BJ (cell line): ENCODE measurements around the gene SCARB1. TPM values are rescaled to one million over a fixed set of nuclear protein-coding genes. Genes with fewer than 3 reads are reported as not detected.

Source experiments
- CTCF ChIA-PET: fragments of 350-600 bp; formaldehyde crosslinking; extraction: SDS; loops from one replicate; lab custom pipeline; 2021; ENCODE audit warnings: antibody characterized with exemption, inconsistent platforms; lab: Yijun Ruan, JAX
- POLR2A ChIA-PET: fragments of 300-600 bp; sonication (Branson Sonifier 250); formaldehyde crosslinking; extraction: SDS; loops from one replicate; lab custom pipeline; 2021; ENCODE audit warnings: antibody characterized with exemption; lab: Charles Lee
- DNase-seq: peaks from one replicate; pipeline ENCODE4 v3.0.0-alpha.2; 2011; ENCODE audit warnings: low read depth
- H3K27me3 ChIP-seq: 2 replicates; pipeline ENCODE4 v1.6.0; 2011; ENCODE audit warnings: low read length; ENCODE audit not compliant: control insufficient read depth, insufficient read depth
- H3K36me3 ChIP-seq: 2 replicates; pipeline ENCODE4 v1.5.1; 2011; ENCODE audit warnings: low read length; ENCODE audit not compliant: control insufficient read depth, insufficient read depth
- H3K4me3 ChIP-seq: 2 replicates; pipeline ENCODE4 v1.5.1; 2011; ENCODE audit warnings: low read depth, mild to moderate bottlenecking, control low read depth, low read length
- CTCF ChIP-seq: IDR thresholded peaks from 2 replicates; pipeline ENCODE4 v1.5.1; 2011; ENCODE audit warnings: low read depth, mild to moderate bottlenecking, control low read depth, inconsistent platforms, low read length, moderate library complexity; ENCODE audit not compliant: insufficient read depth
- polyA plus RNA-seq: library from polyadenylated mRNA; depleted of rRNA; stranded (reverse); fragments of >200 nt; gene quantifications from 2 replicates; pipeline ENCODE4 v1.2.3, GENCODE V29; 2011

Gene SCARB1
- polyA plus RNA-seq, 1 experiment, result 38.4 TPM

- TF ChIP-seq CTCF, result no peak
- H3K36me3 ChIP-seq, result no peaks in the 10 kb centered on the region
- ChIA-PET CTCF (interaction anchor here (1.0 kb wide), 1 partner anchor 10 kb away, joined by 3 read pairs; no protein-coding TSS in a partner anchor), POLR2A (interaction anchor here (0.6 kb wide), 1 partner anchor 54 kb away, joined by 3 read pairs; no protein-coding TSS in a partner anchor)
- H3K4me3 ChIP-seq, result no peak overlapping the region
- no peak for DNase-seq
- no peaks in the 10 kb centered on the region for H3K27me3 ChIP-seq
Observed at GRCh38 chr12:124852911-124853427, 10.7 kb downstream of the SCARB1 start.

- POLR2A ChIA-PET, result no interaction called here
- CTCF ChIA-PET, result interaction anchor here (1.0 kb wide), 1 partner anchor 10 kb away, joined by 3 read pairs; no protein-coding TSS in a partner anchor
- no peak for TF ChIP-seq CTCF
- Histone ChIP-seq H3K4me3 (no peak overlapping the region), H3K36me3 (no peaks in the 10 kb centered on the region), H3K27me3 (no peaks in the 10 kb centered on the region)
- no peak for DNase-seq
Observed at GRCh38 chr12:124852329-124852831, 11.3 kb downstream of the SCARB1 start.

GRCh38 chr12:124851342-124851741 is 12.3 kb downstream of the SCARB1 start:
- TF ChIP-seq CTCF, result no peak
- CTCF ChIA-PET, result no interaction called here

GRCh38 chr12:124849382-124849781 is 14.3 kb downstream of the SCARB1 start:
- POLR2A ChIA-PET, result no interaction called here
- CTCF ChIA-PET, result interaction anchor here (0.9 to 1.5 kb wide), 3 partner anchors 8 to 78 kb away, joined by 3 to 4 read pairs (median 3); no protein-coding TSS in a partner anchor
- Histone ChIP-seq H3K4me3 (no peak overlapping the region), H3K27me3 (no peaks in the 10 kb centered on the region), H3K36me3 (no peaks in the 10 kb centered on the region)
- no peak for DNase-seq
- no peak for TF ChIP-seq CTCF

More at GRCh38 chr12:124851342-124851741, 12.3 kb downstream of the SCARB1 start:
- Histone ChIP-seq H3K36me3 (no peaks in the 10 kb centered on the region), H3K27me3 (no peaks in the 10 kb centered on the region), H3K4me3 (no peak overlapping the region)
- POLR2A ChIA-PET, result no interaction called here
- no peak for DNase-seq

- POLR2A ChIA-PET, result interaction anchor here (0.5 kb wide), 1 partner anchor 460 kb away, joined by 4 read pairs; no protein-coding TSS in a partner anchor
Observed at GRCh38 chr12:124848621-124849380, 14.9 kb downstream of the SCARB1 start.

More at GRCh38 chr12:124848621-124849380, 14.9 kb downstream of the SCARB1 start:
- Histone ChIP-seq H3K4me3 (no peak overlapping the region), H3K27me3 (no peaks in the 10 kb centered on the region), H3K36me3 (no peaks in the 10 kb centered on the region)
- CTCF ChIA-PET, result interaction anchor here (1.1 to 1.5 kb wide), 2 partner anchors 58 to 77 kb away, joined by 3 read pairs; no protein-coding TSS in a partner anchor
- DNase-seq, result no peak
- TF ChIP-seq CTCF, result no peak
